HepG2 (cell line): ENCODE measurements around the gene NUDT8. TPM values are rescaled to one million over a fixed set of nuclear protein-coding genes. Genes with fewer than 3 reads are reported as not detected.
"Not testable (repeated sequence)": the region's sequence is repeated elsewhere in the genome, so short reads cannot be mapped to it uniquely, and the experiment has no call there.

ENCODE experiments used
- ATAC-seq: fragments of 200-7000 bp; cut with Tn5 transposase; 3 replicates; pipeline ENCODE4 v1.9.1; 2020; ENCODE audit warnings: mild to moderate bottlenecking, moderate library complexity
- BruUV-seq: library from RNA; stranded (reverse); fragments of 400-500 nt; replicated peaks from 2 replicates; lab custom pipeline; 2021; lab: Mats Ljungman, UMichigan
- CTCF ChIA-PET: fragments of 300-600 bp; formaldehyde crosslinking; extraction: SDS; loops from one replicate; lab custom pipeline; 2021; ENCODE audit warnings: low total read pairs, inconsistent platforms, low intra/inter-chr PET ratio; lab: Yijun Ruan, JAX
- POLR2A ChIA-PET: fragments of 350-600 bp; sonication (Branson Sonifier 250); formaldehyde crosslinking; loops from one replicate; lab custom pipeline; 2020; ENCODE audit warnings: antibody characterized with exemption, inconsistent platforms; lab: Yijun Ruan, JAX
- DNase-seq: peaks from one replicate; pipeline ENCODE4 v3.0.0-alpha.2; 2015; ENCODE audit warnings: low spot score
- FAIRE-seq: peaks from 3 replicates; lab custom pipeline; 2011; peaks lifted over from hg19 to GRCh38; lab: Jason Lieb, UNC
- H2AFZ ChIP-seq: one replicate; pipeline ENCODE4 v1.6.1; 2011; ENCODE audit warnings: low read length, inconsistent platforms
- H3K27ac ChIP-seq: fragments of 300-600 bp; 3 replicates; pipeline ENCODE4 v1.8.0; 2011; ENCODE audit warnings: mixed run types, mild to moderate bottlenecking, mixed read lengths, low read length, inconsistent platforms; ENCODE audit not compliant: insufficient read depth; ENCODE audit errors: extremely low read length
- H3K27me3 ChIP-seq, 2 experiments: fragments of 200-600 bp in 1 of 2; 2 replicates in 1 of 2; 3 replicates in 1 of 2; pipeline versions ENCODE4 v1.6.0 to v1.8.0; 2011; ENCODE audit warnings: low read length in 2 of 2, mild to moderate bottlenecking in 2 of 2, moderate library complexity in 2 of 2, inconsistent platforms in 1 of 2; ENCODE audit not compliant: insufficient read depth in 2 of 2, control insufficient read depth in 1 of 2
- H3K36me3 ChIP-seq, 2 experiments: fragments of 200-600 bp in 1 of 2; replicated peaks in 1 of 2; 2 replicates in 1 of 2; 3 replicates in 1 of 2; pipeline versions ENCODE4 v1.5.1 to v1.8.0; 2011; ENCODE audit warnings: low read length in 2 of 2, inconsistent platforms in 1 of 2; ENCODE audit not compliant: insufficient read depth in 2 of 2, control insufficient read depth in 1 of 2
- H3K4me1 ChIP-seq: 2 replicates; pipeline ENCODE4 v1.5.1; 2012; ENCODE audit warnings: low read length, inconsistent platforms; ENCODE audit not compliant: insufficient read depth
- H3K4me2 ChIP-seq: 2 replicates; pipeline ENCODE4 v1.6.0; 2011; ENCODE audit warnings: low read depth, low read length, inconsistent platforms
- H3K4me3 ChIP-seq, 3 experiments: fragments of 200-600 bp in 1 of 3; sonication (generic), shearing (Covaris generic) in 1 of 3; replicated peaks in 1 of 3; 2 replicates each; pipeline ENCODE4 v1.5.1; 2011 to 2016; ENCODE audit warnings: low read length in 3 of 3, inconsistent platforms in 2 of 3, low read depth in 2 of 3, mild to moderate bottlenecking in 2 of 3, control low read depth in 1 of 3, mixed read lengths in 1 of 3; ENCODE audit not compliant: insufficient read depth in 1 of 3
- H3K79me2 ChIP-seq: one replicate; pipeline ENCODE4 v1.6.1; 2011; ENCODE audit warnings: low read length, inconsistent platforms; ENCODE audit not compliant: insufficient read depth
- H3K9ac ChIP-seq: 2 replicates; pipeline ENCODE4 v1.6.0; 2011; ENCODE audit warnings: mild to moderate bottlenecking, low read depth, low read length, inconsistent platforms; ENCODE audit not compliant: insufficient read depth
- H3K9me3 ChIP-seq: 2 replicates; pipeline ENCODE4 v1.5.1; 2012; ENCODE audit warnings: mild to moderate bottlenecking, low read length
- H4K20me1 ChIP-seq: 2 replicates; pipeline ENCODE4 v1.6.0; 2011; ENCODE audit warnings: inconsistent platforms, mild to moderate bottlenecking, low read length, moderate library complexity; ENCODE audit not compliant: insufficient read depth
- PRMT3 ChIP-seq: sonication (generic); formaldehyde crosslinking; IDR thresholded peaks from 2 replicates; pipeline ENCODE4 v1.8.1; 2022; ENCODE audit warnings: low read depth, mild to moderate bottlenecking, moderate library complexity, missing genetic modification reagents, borderline replicate concordance
- SMAD1 ChIP-seq: sonication (generic); formaldehyde crosslinking; IDR thresholded peaks from 2 replicates; pipeline ENCODE4 v1.4.0; 2020; ENCODE audit warnings: missing genetic modification reagents, low read depth, mild to moderate bottlenecking, borderline replicate concordance
- ZHX1 ChIP-seq: sonication (generic); formaldehyde crosslinking; IDR thresholded peaks from 2 replicates; pipeline ENCODE4 v1.8.1; 2022; ENCODE audit warnings: low read depth, mild to moderate bottlenecking, missing genetic modification reagents
- ZNF672 ChIP-seq: sonication (generic); formaldehyde crosslinking; IDR thresholded peaks from 2 replicates; pipeline ENCODE4 v1.8.1; 2022; ENCODE audit warnings: missing genetic modification reagents
- WGBS: methylation state at CpG from one replicate; pipeline ENCODE4 v1.1.6; 2017; ENCODE audit warnings: low lambda C conversion rate; 5-methylcytosine and 5-hydroxymethylcytosine counted together
- in situ Hi-C: cut with HindIII; loops from 2 replicates; pipeline ENCODE4 v1.10.0; 2017; ENCODE audit warnings: low pct_unique_long_range_greater_than_20kb; ENCODE audit not compliant: extremely low pct_ligation_motif_present
- intact Hi-C: fragments of 100-400 bp; cut with micrococcal nuclease; formaldehyde crosslinking; loops from one replicate; pipeline ENCODE4 v1.10.0; 2022; ENCODE audit not compliant: unreplicated experiment
- polyA plus RNA-seq, 8 experiments: library from polyadenylated mRNA; depleted of rRNA in 3 of 8; stranded (reverse) in 7 of 8; unstranded in 1 of 8; fragments of >200 nt; fragmentation: Illumina TruSeq in 4 of 8; extraction: Trizol in 4 of 8; gene quantifications; 2 replicates each; pipeline versions ENCODE4 v1.2.1 to v1.2.3, GENCODE V29; 2011 to 2016; ENCODE audit warnings: low read depth in 4 of 8, missing spikeins in 1 of 8, mixed read lengths in 1 of 8; ENCODE audit not compliant: insufficient read depth in 1 of 8
- total RNA-seq, 5 experiments: library from RNA; depleted of rRNA; stranded (reverse); fragments of >200 nt; fragmentation: Illumina TruSeq; extraction: Trizol; gene quantifications; 2 replicates each; pipeline ENCODE4 v1.2.3, GENCODE V29; 2016; ENCODE audit warnings: low read depth in 1 of 5
- TF ChIP-seq, protein P1 (sequence below): sonication (generic); formaldehyde crosslinking; IDR thresholded peaks from 2 replicates; pipeline ENCODE4 v1.8.1; 2023; ENCODE audit warnings: mild to moderate bottlenecking, missing genetic modification reagents

NUDT8 gene
- total and polyA plus RNA-seq, 2 of the 13 experiments (the other 11 are each of a cell fraction or from before 2014, with no cell fraction given): 6.7 to 25.8 TPM

- H3K27ac ChIP-seq, POLR2A ChIA-PET, H4K20me1 ChIP-seq, H2AFZ ChIP-seq, BruUV-seq, H3K79me2 ChIP-seq, H3K4me2 ChIP-seq, H3K9me3 ChIP-seq, H3K36me3 ChIP-seq, H3K4me3 ChIP-seq, intact Hi-C loops, DNase-seq, H3K9ac ChIP-seq, FAIRE-seq, ATAC-seq, in situ Hi-C loops, CTCF ChIA-PET: not testable (repeated sequence)
- 0% methylated on average over 2 of the region's 4 CpGs for WGBS
- Histone ChIP-seq H3K4me1 (peaks cover 21% of the 10 kb centered on the region), H3K27me3 (peaks cover 2 to 10% of the 10 kb centered on the region in 2 experiments; a peak in 2 of 5 replicates)
Measured at GRCh38 chr11:67604119-67604518, 25.6 kb downstream of the NUDT8 start.

DNA sequence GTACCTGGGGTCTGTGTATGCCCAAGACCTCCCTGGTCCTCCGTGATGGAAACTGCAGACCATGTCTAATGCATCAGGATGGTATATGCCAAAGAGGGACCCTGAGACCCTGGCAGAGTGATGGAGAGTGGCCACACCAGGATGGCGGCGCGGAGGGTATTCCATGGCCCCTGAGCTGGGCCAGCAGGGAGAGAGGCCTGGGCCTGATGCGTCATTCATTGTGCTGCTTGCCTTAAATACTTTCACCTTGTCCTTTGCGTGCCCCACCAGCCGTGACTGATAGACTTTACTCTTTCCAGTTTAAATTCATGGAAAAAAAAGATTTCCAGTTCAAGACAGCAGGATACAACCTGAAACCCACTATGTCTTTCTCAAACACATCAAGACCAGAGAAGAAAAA is 28.6 kb downstream of the NUDT8 start:
- Histone ChIP-seq H3K4me1 (peaks cover 11% of the 10 kb centered on the region), H3K4me3 (no peak overlapping the region), H3K9ac (no peak overlapping the region), H3K27ac (no peak overlapping the region), H3K27me3 (peaks cover 2 to 10% of the 10 kb centered on the region in 2 experiments; a peak in 2 of 5 replicates), H3K9me3 (peaks cover 6% of the 10 kb centered on the region; the same call in 1 of the 2 replicates), H3K79me2 (no peaks in the 10 kb centered on the region), H4K20me1 (no peaks in the 10 kb centered on the region), H3K4me2 (no peak overlapping the region), H2AFZ (no peak overlapping the region), H3K36me3 (no peaks in the 10 kb centered on the region)
- no TSS peak for BruUV-seq
- DNase-seq (no peak), ATAC-seq (no peak), FAIRE-seq (no peak)
- intact Hi-C loops (no loop called here), in situ Hi-C loops (no loop called here)
- WGBS: 63% methylated on average over 4 of the region's 7 CpGs
- TF ChIP-seq, protein P1, sequence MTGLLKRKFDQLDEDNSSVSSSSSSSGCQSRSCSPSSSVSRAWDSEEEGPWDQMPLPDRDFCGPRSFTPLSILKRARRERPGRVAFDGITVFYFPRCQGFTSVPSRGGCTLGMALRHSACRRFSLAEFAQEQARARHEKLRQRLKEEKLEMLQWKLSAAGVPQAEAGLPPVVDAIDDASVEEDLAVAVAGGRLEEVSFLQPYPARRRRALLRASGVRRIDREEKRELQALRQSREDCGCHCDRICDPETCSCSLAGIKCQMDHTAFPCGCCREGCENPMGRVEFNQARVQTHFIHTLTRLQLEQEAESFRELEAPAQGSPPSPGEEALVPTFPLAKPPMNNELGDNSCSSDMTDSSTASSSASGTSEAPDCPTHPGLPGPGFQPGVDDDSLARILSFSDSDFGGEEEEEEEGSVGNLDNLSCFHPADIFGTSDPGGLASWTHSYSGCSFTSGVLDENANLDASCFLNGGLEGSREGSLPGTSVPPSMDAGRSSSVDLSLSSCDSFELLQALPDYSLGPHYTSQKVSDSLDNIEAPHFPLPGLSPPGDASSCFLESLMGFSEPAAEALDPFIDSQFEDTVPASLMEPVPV (CRISPR knock-in tag): no peak
- TF ChIP-seq ZHX1 (CRISPR knock-in tag): no peak
- TF ChIP-seq SMAD1 (CRISPR knock-in tag): no peak
- TF ChIP-seq PRMT3 (CRISPR knock-in tag): no peak
- TF ChIP-seq ZNF672 (CRISPR knock-in tag): no peak
- ChIA-PET POLR2A (no interaction called here), CTCF (no interaction called here)
